Neural cell (in vitro differentiated cells): ENCODE data around the gene SYNJ1. TPM values are rescaled to one million over a fixed set of nuclear protein-coding genes. Genes with fewer than 3 reads are reported as not detected.

ENCODE experiments used
- H2AFZ ChIP-seq: fragments of 200-600, 300-800 bp; sonication (generic), shearing (Covaris generic); 2 replicates; pipeline ENCODE4 v1.6.0; 2014; ENCODE audit warnings: low read depth, mild to moderate bottlenecking, antibody characterized with exemption, low read length, moderate library complexity
- H3F3A ChIP-seq: fragments of 200-600 bp; shearing (Covaris generic); 2 replicates; pipeline ENCODE4 v1.6.1; 2016; ENCODE audit warnings: mild to moderate bottlenecking, moderate library complexity, mixed read lengths, antibody characterized with exemption, low read length; ENCODE audit not compliant: insufficient read depth, poor library complexity, severe bottlenecking
- H3K27ac ChIP-seq: fragments of 200-600, 300-800 bp; sonication (generic), shearing (Covaris generic); 2 replicates; pipeline ENCODE4 v1.5.1; 2014; ENCODE audit warnings: mild to moderate bottlenecking, low read length, moderate library complexity
- H3K27me3 ChIP-seq: fragments of 300-800, 200-600 bp; sonication (generic), shearing (Covaris generic); 2 replicates; pipeline ENCODE4 v1.6.0; 2014; ENCODE audit warnings: mild to moderate bottlenecking, low read depth, low read length, moderate library complexity; ENCODE audit not compliant: insufficient read depth
- H3K36me3 ChIP-seq: fragments of 300-800, 200-600 bp; sonication (generic), shearing (Covaris generic); 2 replicates; pipeline ENCODE4 v1.5.1; 2014; ENCODE audit warnings: mild to moderate bottlenecking, antibody characterized with exemption, low read length, moderate library complexity; ENCODE audit not compliant: insufficient read depth
- H3K4me2 ChIP-seq: fragments of 300-800, 200-600 bp; sonication (generic), shearing (Covaris generic); 2 replicates; pipeline ENCODE4 v1.6.0; 2014; ENCODE audit warnings: mild to moderate bottlenecking, low read length
- H3K4me3 ChIP-seq: fragments of 300-800, 200-600 bp; sonication (generic), shearing (Covaris generic); 2 replicates; pipeline ENCODE4 v1.5.1; 2014; ENCODE audit warnings: mild to moderate bottlenecking, low read length, moderate library complexity
- H3K79me2 ChIP-seq: fragments of 200-600 bp; shearing (Covaris generic); replicated peaks from 2 replicates; pipeline ENCODE4 v1.6.0; 2014; ENCODE audit warnings: mild to moderate bottlenecking, low read length, moderate library complexity; ENCODE audit not compliant: insufficient read depth
- H3K9ac ChIP-seq: fragments of 300-800, 200-600 bp; sonication (generic), shearing (Covaris generic); 2 replicates; pipeline ENCODE4 v1.6.1; 2016; ENCODE audit warnings: mild to moderate bottlenecking, low read length, mixed read lengths
- H3K9me2 ChIP-seq: fragments of 200-600 bp; shearing (Covaris generic); 2 replicates; pipeline ENCODE4 v1.6.1; 2016; ENCODE audit warnings: mild to moderate bottlenecking, low read length, mixed read lengths; ENCODE audit not compliant: insufficient read depth
- H3K9me3 ChIP-seq: fragments of 200-600, 300-800 bp; sonication (generic), shearing (Covaris generic); 2 replicates; pipeline ENCODE4 v1.6.1; 2016; ENCODE audit warnings: mild to moderate bottlenecking, mixed run types, low read length, moderate library complexity, mixed read lengths
- H4K20me1 ChIP-seq: fragments of 200-600 bp; shearing (Covaris generic); 2 replicates; pipeline ENCODE4 v1.6.1; 2016; ENCODE audit warnings: mild to moderate bottlenecking, mixed run types; ENCODE audit not compliant: insufficient read depth
- EP300 ChIP-seq: fragments of 450-650 bp; conservative IDR thresholded peaks from 2 replicates; pipeline ENCODE4 v1.6.1; 2014; ENCODE audit warnings: antibody characterized with exemption, mild to moderate bottlenecking, moderate library complexity; ENCODE audit not compliant: poor library complexity, severe bottlenecking
- EZH2 ChIP-seq: fragments of 200-600, 300-800 bp; shearing (Covaris generic), sonication (generic); IDR thresholded peaks from 2 replicates; pipeline ENCODE4 v1.6.1; 2014; ENCODE audit warnings: antibody characterized with exemption, low read length, borderline replicate concordance, mild to moderate bottlenecking; ENCODE audit not compliant: insufficient read depth, poor library complexity, severe bottlenecking
- MXI1 ChIP-seq: fragments of 450-650 bp; conservative IDR thresholded peaks from 2 replicates; pipeline ENCODE4 v1.6.1; 2014; ENCODE audit warnings: antibody characterized with exemption, mild to moderate bottlenecking; ENCODE audit not compliant: poor library complexity, severe bottlenecking
- POLR2AphosphoS5 ChIP-seq: IDR thresholded peaks from 2 replicates; pipeline ENCODE4 v1.6.1; 2012
- RAD21 ChIP-seq: fragments of 450-650 bp; conservative IDR thresholded peaks from 2 replicates; pipeline ENCODE4 v1.6.1; 2014; ENCODE audit warnings: antibody characterized with exemption, mild to moderate bottlenecking, moderate library complexity
- SMC3 ChIP-seq: fragments of 450-650 bp; conservative IDR thresholded peaks from 2 replicates; pipeline ENCODE4 v1.6.1; 2014; ENCODE audit warnings: antibody characterized with exemption, mild to moderate bottlenecking, moderate library complexity; ENCODE audit not compliant: poor library complexity
- TAF1 ChIP-seq: IDR thresholded peaks from 2 replicates; pipeline ENCODE4 v1.6.1; 2012; ENCODE audit warnings: low read depth
- polyA plus RNA-seq: library from polyadenylated mRNA; depleted of rRNA; stranded (reverse); fragments of >200 nt; gene quantifications from 2 replicates; pipeline ENCODE4 v1.2.3, GENCODE V29; 2014
- TF ChIP-seq, protein P1 (sequence below): IDR thresholded peaks from 2 replicates; pipeline ENCODE4 v1.6.1; 2012; ENCODE audit warnings: borderline replicate concordance
- TF ChIP-seq, protein P2 (sequence below): fragments of 450-650 bp; IDR thresholded peaks from 2 replicates; pipeline ENCODE4 v1.5.1; 2014; ENCODE audit warnings: antibody characterized with exemption, mild to moderate bottlenecking, moderate library complexity; ENCODE audit not compliant: poor library complexity, severe bottlenecking

The SYNJ1 gene
- polyA plus RNA-seq, 1 donor from 2014 or later, result 24.1 TPM

DNA sequence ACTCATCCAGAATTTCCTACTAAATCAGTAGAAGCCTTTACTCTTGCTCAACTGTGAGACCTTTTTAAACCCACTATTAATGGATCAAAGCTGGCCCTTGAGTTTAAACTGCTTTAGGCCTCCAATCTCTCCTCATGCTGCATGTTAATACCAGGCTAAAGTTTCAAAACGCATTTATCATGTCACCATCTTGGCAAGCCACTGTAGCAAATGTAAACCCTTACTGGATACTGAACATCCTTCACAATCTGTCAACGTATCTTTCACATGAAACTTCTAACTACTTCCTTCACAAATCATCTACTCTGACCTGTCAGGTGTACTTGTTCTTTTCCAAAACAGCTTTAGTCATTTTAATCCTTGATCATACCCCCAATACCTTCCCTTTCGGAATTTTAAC, 40.7 kb upstream of the SYNJ1 start:
- Histone ChIP-seq H3K4me2 (peak overlapping the region; percentile 58), H3K9ac (no peak overlapping the region), H4K20me1 (no peaks in the 10 kb centered on the region), H3K9me2 (no peaks in the 10 kb centered on the region), H2AFZ (no peak overlapping the region), H3K4me3 (peak overlapping the region; percentile 92), H3F3A (no peaks in the 10 kb centered on the region), H3K9me3 (no peaks in the 10 kb centered on the region), H3K27me3 (no peaks in the 10 kb centered on the region), H3K79me2 (peaks cover 52% of the 10 kb centered on the region), H3K27ac (no peak overlapping the region), H3K36me3 (no peaks in the 10 kb centered on the region)
- TF ChIP-seq MXI1, result no peak
- TF ChIP-seq, protein P1, sequence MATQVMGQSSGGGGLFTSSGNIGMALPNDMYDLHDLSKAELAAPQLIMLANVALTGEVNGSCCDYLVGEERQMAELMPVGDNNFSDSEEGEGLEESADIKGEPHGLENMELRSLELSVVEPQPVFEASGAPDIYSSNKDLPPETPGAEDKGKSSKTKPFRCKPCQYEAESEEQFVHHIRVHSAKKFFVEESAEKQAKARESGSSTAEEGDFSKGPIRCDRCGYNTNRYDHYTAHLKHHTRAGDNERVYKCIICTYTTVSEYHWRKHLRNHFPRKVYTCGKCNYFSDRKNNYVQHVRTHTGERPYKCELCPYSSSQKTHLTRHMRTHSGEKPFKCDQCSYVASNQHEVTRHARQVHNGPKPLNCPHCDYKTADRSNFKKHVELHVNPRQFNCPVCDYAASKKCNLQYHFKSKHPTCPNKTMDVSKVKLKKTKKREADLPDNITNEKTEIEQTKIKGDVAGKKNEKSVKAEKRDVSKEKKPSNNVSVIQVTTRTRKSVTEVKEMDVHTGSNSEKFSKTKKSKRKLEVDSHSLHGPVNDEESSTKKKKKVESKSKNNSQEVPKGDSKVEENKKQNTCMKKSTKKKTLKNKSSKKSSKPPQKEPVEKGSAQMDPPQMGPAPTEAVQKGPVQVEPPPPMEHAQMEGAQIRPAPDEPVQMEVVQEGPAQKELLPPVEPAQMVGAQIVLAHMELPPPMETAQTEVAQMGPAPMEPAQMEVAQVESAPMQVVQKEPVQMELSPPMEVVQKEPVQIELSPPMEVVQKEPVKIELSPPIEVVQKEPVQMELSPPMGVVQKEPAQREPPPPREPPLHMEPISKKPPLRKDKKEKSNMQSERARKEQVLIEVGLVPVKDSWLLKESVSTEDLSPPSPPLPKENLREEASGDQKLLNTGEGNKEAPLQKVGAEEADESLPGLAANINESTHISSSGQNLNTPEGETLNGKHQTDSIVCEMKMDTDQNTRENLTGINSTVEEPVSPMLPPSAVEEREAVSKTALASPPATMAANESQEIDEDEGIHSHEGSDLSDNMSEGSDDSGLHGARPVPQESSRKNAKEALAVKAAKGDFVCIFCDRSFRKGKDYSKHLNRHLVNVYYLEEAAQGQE, result no peak
- no peak for TF ChIP-seq POLR2AphosphoS5
- no peak for TF ChIP-seq EP300
- TF ChIP-seq, protein P2, sequence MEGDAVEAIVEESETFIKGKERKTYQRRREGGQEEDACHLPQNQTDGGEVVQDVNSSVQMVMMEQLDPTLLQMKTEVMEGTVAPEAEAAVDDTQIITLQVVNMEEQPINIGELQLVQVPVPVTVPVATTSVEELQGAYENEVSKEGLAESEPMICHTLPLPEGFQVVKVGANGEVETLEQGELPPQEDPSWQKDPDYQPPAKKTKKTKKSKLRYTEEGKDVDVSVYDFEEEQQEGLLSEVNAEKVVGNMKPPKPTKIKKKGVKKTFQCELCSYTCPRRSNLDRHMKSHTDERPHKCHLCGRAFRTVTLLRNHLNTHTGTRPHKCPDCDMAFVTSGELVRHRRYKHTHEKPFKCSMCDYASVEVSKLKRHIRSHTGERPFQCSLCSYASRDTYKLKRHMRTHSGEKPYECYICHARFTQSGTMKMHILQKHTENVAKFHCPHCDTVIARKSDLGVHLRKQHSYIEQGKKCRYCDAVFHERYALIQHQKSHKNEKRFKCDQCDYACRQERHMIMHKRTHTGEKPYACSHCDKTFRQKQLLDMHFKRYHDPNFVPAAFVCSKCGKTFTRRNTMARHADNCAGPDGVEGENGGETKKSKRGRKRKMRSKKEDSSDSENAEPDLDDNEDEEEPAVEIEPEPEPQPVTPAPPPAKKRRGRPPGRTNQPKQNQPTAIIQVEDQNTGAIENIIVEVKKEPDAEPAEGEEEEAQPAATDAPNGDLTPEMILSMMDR, result no peak
- TF ChIP-seq SMC3, result no peak
- no peak for TF ChIP-seq TAF1
- no peak for TF ChIP-seq RAD21
- no peak for TF ChIP-seq EZH2

- Histone ChIP-seq H4K20me1 (no peaks in the 10 kb centered on the region), H3K79me2 (peaks cover 49% of the 10 kb centered on the region), H3K4me2 (no peak overlapping the region), H2AFZ (no peak overlapping the region), H3K36me3 (peaks cover 3% of the 10 kb centered on the region), H3K9me2 (no peaks in the 10 kb centered on the region), H3K27ac (no peak overlapping the region), H3K9me3 (no peaks in the 10 kb centered on the region), H3K4me3 (no peak overlapping the region), H3F3A (no peaks in the 10 kb centered on the region), H3K27me3 (no peaks in the 10 kb centered on the region), H3K9ac (no peak overlapping the region)
- TF ChIP-seq RAD21 (no peak), EP300 (no peak), EZH2 (no peak), TAF1 (no peak)
- TF ChIP-seq, protein P2, result no peak
Observed at GRCh38 chr21:32765058-32765457, 37.2 kb upstream of the SYNJ1 start.
